Measurements from ENCODE around the gene OR8B8.
A peak's percentile ranks its signal among the peaks of the same experiment; 100 is the strongest.
"Not testable (repeated sequence)": the region's sequence is repeated elsewhere in the genome, so short reads cannot be mapped to it uniquely, and the experiment has no call there.

OR8B8 gene

GRCh38 chr11:124445646-124446150 lies at the start of gene OR8B8:
Gene OR8B8, minus strand, starts transcription at chr11:124445696. Its CDS starts 4,611 bp downstream, at chr11:124441085.
- DNase-seq (ENCODE audit: low spot score) = no peak

GRCh38 chr11:124493016-124493655 lies 47.6 kb upstream of the OR8B8 start:
- DNase-seq (ENCODE audit: low spot score) = no peak

GRCh38 chr11:124483422-124483821 lies 37.9 kb upstream of the OR8B8 start:
- DNase-seq (ENCODE audit: low spot score) = no peak

GRCh38 chr11:124482362-124483147 lies 37.1 kb upstream of the OR8B8 start:
- DNase-seq (ENCODE audit: low spot score) = peak; percentile 65

- DNase-seq (ENCODE audit: low spot score) = peak; percentile 73
These were observed 36.1 kb upstream of the OR8B8 start for GRCh38 chr11:124481365-124482323.

- no peak for DNase-seq (ENCODE audit: low spot score)
These were observed 34.1 kb upstream of the OR8B8 start for GRCh38 chr11:124479561-124479960.

- no peak for DNase-seq (ENCODE audit: low spot score)
These were observed 29.8 kb upstream of the OR8B8 start for GRCh38 chr11:124475265-124475664.

GRCh38 chr11:124474779-124475178 lies 29.3 kb upstream of the OR8B8 start:
- DNase-seq (ENCODE audit: low spot score) = no peak

GRCh38 chr11:124474079-124474478 lies 28.6 kb upstream of the OR8B8 start:
- DNase-seq (ENCODE audit: low spot score) = no peak

GRCh38 chr11:124473476-124473875 lies 28.0 kb upstream of the OR8B8 start:
- no peak for DNase-seq (ENCODE audit: low spot score)

GRCh38 chr11:124470561-124471227 lies 25.2 kb upstream of the OR8B8 start:
- no peak for DNase-seq (ENCODE audit: low spot score)

- no peak for DNase-seq (ENCODE audit: low spot score)
These were observed 22.0 kb upstream of the OR8B8 start for GRCh38 chr11:124467381-124467927.

- no peak for DNase-seq (ENCODE audit: low spot score)
These were observed 19.9 kb upstream of the OR8B8 start for GRCh38 chr11:124465368-124465767.

GRCh38 chr11:124463990-124464389 lies 18.5 kb upstream of the OR8B8 start:
- no peak for DNase-seq (ENCODE audit: low spot score)

GRCh38 chr11:124463324-124463723 lies 17.8 kb upstream of the OR8B8 start:
- no peak for DNase-seq (ENCODE audit: low spot score)

- no peak for DNase-seq (ENCODE audit: low spot score)
These were observed 15.0 kb upstream of the OR8B8 start for GRCh38 chr11:124460459-124460858.

GRCh38 chr11:124459379-124459778 lies 13.9 kb upstream of the OR8B8 start:
- not testable (repeated sequence) for DNase-seq (ENCODE audit: low spot score)

- DNase-seq (ENCODE audit: low spot score) = no peak
These were observed 9.1 kb upstream of the OR8B8 start for GRCh38 chr11:124454552-124454951.

- DNase-seq (ENCODE audit: low spot score) = no peak
These were observed 1.4 kb upstream of the OR8B8 start for GRCh38 chr11:124446916-124447315.

- no peak for DNase-seq (ENCODE audit: low spot score)
These were observed 2.6 kb downstream of the OR8B8 start for GRCh38 chr11:124442847-124443246.

- no peak for DNase-seq (ENCODE audit: low spot score)
These were observed 3.1 kb downstream of the OR8B8 start for GRCh38 chr11:124442442-124442841.

All from SW480 (cell line).